IMR-90 (cell line): ENCODE results near the gene LPO. TPM values are rescaled to one million over a fixed set of nuclear protein-coding genes. Genes with fewer than 3 reads are reported as not detected.

Source experiments
- ATAC-seq: fragments of 200-7000 bp; cut with Tn5 transposase; 2 replicates; pipeline ENCODE4 v1.9.1; 2020; ENCODE audit warnings: low read depth, mild to moderate bottlenecking, moderate library complexity
- BruUV-seq: library from RNA; stranded (reverse); fragments of 400-500 nt; replicated peaks from 2 replicates; lab custom pipeline; 2021; lab: Mats Ljungman, UMichigan
- CTCF ChIA-PET: fragments of 300-600 bp; formaldehyde crosslinking; extraction: SDS; loops from one replicate; lab custom pipeline; 2021; ENCODE audit warnings: antibody characterized with exemption; lab: Yijun Ruan, JAX
- POLR2A ChIA-PET: fragments of 300-600 bp; sonication (Branson Sonifier 250); formaldehyde crosslinking; loops from one replicate; lab custom pipeline; 2022; ENCODE audit warnings: antibody characterized with exemption; ENCODE audit not compliant: unreplicated experiment; lab: Charles Lee
- DNase-seq: peaks from one replicate; pipeline ENCODE4 v3.0.0; 2013
- H2AFZ ChIP-seq: replicated peaks from 2 replicates; pipeline ENCODE3; 2013; ENCODE audit warnings: low read length, mild to moderate bottlenecking; ENCODE audit not compliant: poor library complexity
- H2AK5ac ChIP-seq: 2 replicates; pipeline ENCODE4 v1.6.1; 2013; ENCODE audit warnings: low read depth, low read length, inconsistent platforms
- H2AK9ac ChIP-seq: replicated peaks from 2 replicates; pipeline ENCODE3; 2013; ENCODE audit warnings: mild to moderate bottlenecking, low read depth, low read length, moderate library complexity; ENCODE audit not compliant: poor library complexity
- H2BK120ac ChIP-seq: 2 replicates; pipeline ENCODE4 v1.6.1; 2013; ENCODE audit warnings: low read depth, low read length, inconsistent platforms
- H2BK15ac ChIP-seq: 3 replicates; pipeline ENCODE4 v1.6.1; 2013; ENCODE audit warnings: low read depth, low read length, inconsistent platforms
- H2BK20ac ChIP-seq: 2 replicates; pipeline ENCODE4 v1.6.1; 2013; ENCODE audit warnings: low read depth, mild to moderate bottlenecking, inconsistent platforms, low read length, moderate library complexity
- H2BK5ac ChIP-seq: 2 replicates; pipeline ENCODE4 v1.6.1; 2013; ENCODE audit warnings: mild to moderate bottlenecking, low read depth, low read length, inconsistent platforms; ENCODE audit not compliant: poor library complexity, severe bottlenecking
- H3K14ac ChIP-seq: replicated peaks from 2 replicates; pipeline ENCODE4 v1.6.1; 2013; ENCODE audit warnings: low read depth, low read length, inconsistent platforms
- H3K18ac ChIP-seq: 2 replicates; pipeline ENCODE4 v1.6.1; 2013; ENCODE audit warnings: low read depth, low read length, control low read depth
- H3K23ac ChIP-seq: 2 replicates; pipeline ENCODE4 v1.6.1; 2013; ENCODE audit warnings: low read depth, low read length, inconsistent platforms
- H3K27ac ChIP-seq: 2 replicates; pipeline ENCODE4 v1.5.1; 2013; ENCODE audit warnings: mild to moderate bottlenecking, control low read depth, low read length; ENCODE audit not compliant: insufficient read depth
- H3K27me3 ChIP-seq: 2 replicates; pipeline ENCODE4 v1.6.1; 2013; ENCODE audit warnings: low read length; ENCODE audit not compliant: control insufficient read depth, insufficient read depth
- H3K36me3 ChIP-seq: 2 replicates; pipeline ENCODE4 v1.6.1; 2013; ENCODE audit warnings: low read length, mixed read lengths; ENCODE audit not compliant: control insufficient read depth, insufficient read depth
- H3K4ac ChIP-seq: 2 replicates; pipeline ENCODE4 v1.6.1; 2013; ENCODE audit warnings: low read depth, low read length, inconsistent platforms
- H3K4me1 ChIP-seq: 2 replicates; pipeline ENCODE4 v1.6.1; 2013; ENCODE audit warnings: low read length, mixed read lengths; ENCODE audit not compliant: control insufficient read depth, insufficient read depth
- H3K4me2 ChIP-seq: 2 replicates; pipeline ENCODE4 v1.6.1; 2013; ENCODE audit warnings: low read depth, mild to moderate bottlenecking, control low read depth, low read length, moderate library complexity
- H3K4me3 ChIP-seq: 2 replicates; pipeline ENCODE4 v1.5.1; 2013; ENCODE audit warnings: low read depth, mild to moderate bottlenecking, control low read depth, low read length, moderate library complexity; ENCODE audit not compliant: insufficient read depth
- H3K56ac ChIP-seq: 2 replicates; pipeline ENCODE4 v1.6.1; 2013; ENCODE audit warnings: low read length, inconsistent platforms; ENCODE audit not compliant: insufficient read depth; ENCODE audit errors: extremely low read depth
- H3K79me1 ChIP-seq, 2 experiments: 2 replicates each; pipeline ENCODE4 v1.6.1; 2013; ENCODE audit warnings: low read length in 2 of 2, inconsistent platforms in 1 of 2, low read depth in 1 of 2
- H3K9ac ChIP-seq: 2 replicates; pipeline ENCODE4 v1.6.1; 2013; ENCODE audit warnings: low read depth, low read length, control low read depth
- H3K9me1 ChIP-seq: 2 replicates; pipeline ENCODE4 v1.6.1; 2013; ENCODE audit warnings: low read length, inconsistent platforms; ENCODE audit not compliant: insufficient read depth
- H3K9me3 ChIP-seq: 2 replicates; pipeline ENCODE4 v1.6.1; 2013; ENCODE audit warnings: low read length; ENCODE audit not compliant: control insufficient read depth, insufficient read depth
- H4K20me1 ChIP-seq: 2 replicates; pipeline ENCODE4 v1.6.1; 2013; ENCODE audit warnings: low read length, inconsistent platforms; ENCODE audit not compliant: insufficient read depth
- H4K5ac ChIP-seq: 2 replicates; pipeline ENCODE4 v1.6.1; 2013; ENCODE audit warnings: mild to moderate bottlenecking, low read depth, low read length, control low read depth
- H4K8ac ChIP-seq, 2 experiments: 2 replicates each; pipeline ENCODE4 v1.6.1; 2013; ENCODE audit warnings: low read depth in 2 of 2, low read length in 2 of 2, control low read depth in 1 of 2, inconsistent platforms in 1 of 2
- H4K91ac ChIP-seq: 2 replicates; pipeline ENCODE4 v1.6.1; 2013; ENCODE audit warnings: low read depth, low read length, inconsistent platforms; ENCODE audit not compliant: insufficient read depth
- CEBPB ChIP-seq: IDR thresholded peaks from 2 replicates; pipeline ENCODE4 v1.6.1; 2012; ENCODE audit warnings: low read depth, low read length, improper control_type of control experiment
- CHD1 ChIP-seq: IDR thresholded peaks from 2 replicates; pipeline ENCODE4 v1.6.1; 2012; ENCODE audit warnings: low read depth, low read length, improper control_type of control experiment
- ELK1 ChIP-seq: fragments of 150-350 bp; IDR thresholded peaks from 2 replicates; pipeline ENCODE4 v1.6.1; 2016; ENCODE audit warnings: low read depth, mild to moderate bottlenecking, low read length, moderate library complexity, borderline replicate concordance
- FOS ChIP-seq: fragments of 150-350 bp; IDR thresholded peaks from 2 replicates; pipeline ENCODE4 v1.6.1; 2016; ENCODE audit warnings: low read depth, low read length
- MAFK ChIP-seq: IDR thresholded peaks from 2 replicates; pipeline ENCODE4 v1.6.1; 2012; ENCODE audit warnings: low read depth, low read length, improper control_type of control experiment
- POLR2A ChIP-seq: IDR thresholded peaks from 2 replicates; pipeline ENCODE4 v1.6.1; 2012; ENCODE audit warnings: mild to moderate bottlenecking, low read depth, low read length
- RAD21 ChIP-seq: IDR thresholded peaks from 2 replicates; pipeline ENCODE4 v1.6.1; 2012; ENCODE audit warnings: low read length, improper control_type of control experiment
- USF2 ChIP-seq: fragments of 150-350 bp; IDR thresholded peaks from 2 replicates; pipeline ENCODE4 v1.6.1; 2017; ENCODE audit warnings: mild to moderate bottlenecking, antibody characterized with exemption, low read length, low read depth
- WGBS, 2 experiments: methylation state at CpG; one replicate each; pipeline versions ENCODE4 v1.1.5 to v1.1.7; 2013; ENCODE audit warnings: missing lambda C conversion rate in 2 of 2; ENCODE audit not compliant: insufficient read length in 1 of 2; ENCODE audit errors: extremely low coverage in 2 of 2; 5-methylcytosine and 5-hydroxymethylcytosine counted together
- dilution Hi-C: fragments of 300-500 bp; cut with HindIII; formaldehyde crosslinking; loops from one replicate; pipeline ENCODE4 v1.14.3; 2018; ENCODE audit warnings: low sequenced_read_pairs; ENCODE audit not compliant: unreplicated experiment
- in situ Hi-C: fragments of 300-500 bp; cut with MboI; formaldehyde crosslinking; loops from 3 replicates; pipeline ENCODE4 v1.14.3; 2019; ENCODE audit warnings: low sequenced_read_pairs, inconsistent platforms, mixed read lengths
- intact Hi-C: fragments of 100-400 bp; cut with micrococcal nuclease; formaldehyde crosslinking; loops from 2 replicates; pipeline ENCODE4 v1.10.0; 2022
- polyA plus RNA-seq, 3 experiments: library from polyadenylated mRNA; depleted of rRNA; stranded (reverse); fragments of >200 nt; gene quantifications; 2 replicates each; pipeline ENCODE4 v1.2.3, GENCODE V29; 2012; ENCODE audit warnings: low replicate concordance in 1 of 3
- total RNA-seq: library from RNA; depleted of rRNA; stranded (reverse); fragments of >200 nt; gene quantifications from 2 replicates; pipeline ENCODE4 v1.2.3, GENCODE V29; 2012
- TF ChIP-seq, protein P1 (sequence below): conservative IDR thresholded peaks from 2 replicates; pipeline ENCODE4 v1.5.1; 2012; ENCODE audit warnings: mild to moderate bottlenecking, low read depth, low read length, improper control_type of control experiment

Gene LPO
- total and polyA plus RNA-seq, 2 of the 4 experiments (the other 2 are of a cell fraction): not detected

DNA sequence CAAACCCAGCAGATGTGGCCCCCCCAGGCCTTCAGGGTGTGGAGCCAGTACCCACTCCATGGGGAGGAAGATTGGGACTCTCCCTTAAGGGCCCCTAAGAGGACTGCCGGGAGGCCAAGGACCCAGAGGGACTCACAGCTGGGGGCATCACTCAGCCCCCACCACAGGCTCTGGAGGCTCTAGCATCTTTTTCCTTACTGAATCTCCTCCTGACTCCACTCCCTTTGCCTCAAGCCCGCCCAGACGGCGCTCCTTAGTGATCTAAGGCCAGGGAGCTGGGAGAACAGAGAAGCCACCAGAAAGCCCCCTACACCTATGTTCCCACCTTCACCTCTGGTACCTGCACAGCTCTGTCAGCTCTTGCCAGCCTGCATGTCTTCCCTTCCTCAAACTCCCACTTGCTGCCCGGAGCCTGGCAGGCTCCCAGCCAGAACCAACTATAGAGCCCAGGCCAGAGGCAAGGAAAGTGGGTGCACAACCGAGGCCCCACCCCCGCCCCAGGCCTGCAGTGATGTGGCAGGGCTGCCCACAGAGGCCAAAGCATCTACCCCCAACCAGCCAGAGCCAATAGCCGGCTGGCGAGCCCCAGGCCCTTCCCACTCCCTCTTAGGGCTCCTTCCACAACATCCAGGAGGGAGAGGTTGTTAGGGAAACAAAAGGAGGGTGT, 64.7 kb downstream of the LPO start:
- Histone ChIP-seq H2AFZ (no peak overlapping the region), H4K8ac (no peak overlapping the region), H2BK15ac (no peak overlapping the region), H3K27ac (no peak overlapping the region), H2AK5ac (no peak overlapping the region), H3K14ac (no peak overlapping the region), H3K4me1 (no peaks in the 10 kb centered on the region), H2BK20ac (no peak overlapping the region), H3K9me1 (no peaks in the 10 kb centered on the region), H3K79me1 (no peaks in the 10 kb centered on the region), H3K9me3 (no peaks in the 10 kb centered on the region), H2BK120ac (no peak overlapping the region), H3K4me3 (no peak overlapping the region), H2AK9ac (no peak overlapping the region), H4K20me1 (no peaks in the 10 kb centered on the region; the same call in 1 of the 2 replicates), H3K4ac (no peak overlapping the region), H4K91ac (no peak overlapping the region), H3K36me3 (no peaks in the 10 kb centered on the region), H3K18ac (no peak overlapping the region), H2BK5ac (no peak overlapping the region), H3K23ac (no peak overlapping the region), H3K9ac (no peak overlapping the region), H3K4me2 (no peak overlapping the region), H4K5ac (no peak overlapping the region), H3K56ac (no peak overlapping the region), H3K27me3 (peaks cover 7% of the 10 kb centered on the region)
- 80% methylated on average over 1 of the region's 9 CpGs; no CpG with 5 or more reads in 1 of the 2 experiments for WGBS, 2 experiments
- ChIA-PET CTCF (no interaction called here), POLR2A (no interaction called here)
- in situ Hi-C loops (no loop called here), dilution Hi-C loops (no loop called here), intact Hi-C loops (no loop called here)
- ATAC-seq: no peak
- BruUV-seq: no TSS peak
- no peak for TF ChIP-seq ELK1
- no peak for TF ChIP-seq POLR2A
- TF ChIP-seq CEBPB: no peak
- no peak for TF ChIP-seq MAFK
- TF ChIP-seq FOS: no peak
- TF ChIP-seq USF2: no peak
- TF ChIP-seq, protein P1, sequence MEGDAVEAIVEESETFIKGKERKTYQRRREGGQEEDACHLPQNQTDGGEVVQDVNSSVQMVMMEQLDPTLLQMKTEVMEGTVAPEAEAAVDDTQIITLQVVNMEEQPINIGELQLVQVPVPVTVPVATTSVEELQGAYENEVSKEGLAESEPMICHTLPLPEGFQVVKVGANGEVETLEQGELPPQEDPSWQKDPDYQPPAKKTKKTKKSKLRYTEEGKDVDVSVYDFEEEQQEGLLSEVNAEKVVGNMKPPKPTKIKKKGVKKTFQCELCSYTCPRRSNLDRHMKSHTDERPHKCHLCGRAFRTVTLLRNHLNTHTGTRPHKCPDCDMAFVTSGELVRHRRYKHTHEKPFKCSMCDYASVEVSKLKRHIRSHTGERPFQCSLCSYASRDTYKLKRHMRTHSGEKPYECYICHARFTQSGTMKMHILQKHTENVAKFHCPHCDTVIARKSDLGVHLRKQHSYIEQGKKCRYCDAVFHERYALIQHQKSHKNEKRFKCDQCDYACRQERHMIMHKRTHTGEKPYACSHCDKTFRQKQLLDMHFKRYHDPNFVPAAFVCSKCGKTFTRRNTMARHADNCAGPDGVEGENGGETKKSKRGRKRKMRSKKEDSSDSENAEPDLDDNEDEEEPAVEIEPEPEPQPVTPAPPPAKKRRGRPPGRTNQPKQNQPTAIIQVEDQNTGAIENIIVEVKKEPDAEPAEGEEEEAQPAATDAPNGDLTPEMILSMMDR: no peak
- TF ChIP-seq CHD1: no peak
- no peak for TF ChIP-seq RAD21
- no peak for DNase-seq
